HEK293T (cell line): ENCODE measurements around the gene DLG2.

Experiments
- BHLHE40 ChIP-seq: fragments of 450-650 bp; IDR thresholded peaks from 2 replicates; pipeline ENCODE4 v1.6.1; 2016; ENCODE audit warnings: mild to moderate bottlenecking, moderate library complexity, borderline replicate concordance
- HDGF ChIP-seq: fragments of 450-650 bp; IDR thresholded peaks from 2 replicates; pipeline ENCODE4 v1.6.1; 2017; ENCODE audit warnings: antibody characterized with exemption, borderline replicate concordance
- ZNF384 ChIP-seq: fragments of 450-650 bp; IDR thresholded peaks from 2 replicates; pipeline ENCODE4 v1.6.1; 2016

- no peak for TF ChIP-seq BHLHE40
- no peak for TF ChIP-seq ZNF384
- TF ChIP-seq HDGF: no peak
These were observed 756.7 kb downstream of the DLG2 start for GRCh38 chr11:84870486-84870885.
